IMR-90 (cell line): Measurements from ENCODE around the gene SLTM. TPM values are rescaled to one million over a fixed set of nuclear protein-coding genes. Genes with fewer than 3 reads are reported as not detected.

Source experiments
- ATAC-seq: fragments of 200-7000 bp; cut with Tn5 transposase; 2 replicates; pipeline ENCODE4 v1.9.1; 2020; ENCODE audit warnings: low read depth, mild to moderate bottlenecking, moderate library complexity
- BruUV-seq: library from RNA; stranded (reverse); fragments of 400-500 nt; replicated peaks from 2 replicates; lab custom pipeline; 2021; lab: Mats Ljungman, UMichigan
- CTCF ChIA-PET: fragments of 300-600 bp; formaldehyde crosslinking; extraction: SDS; loops from one replicate; lab custom pipeline; 2021; ENCODE audit warnings: antibody characterized with exemption; lab: Yijun Ruan, JAX
- POLR2A ChIA-PET: fragments of 300-600 bp; sonication (Branson Sonifier 250); formaldehyde crosslinking; loops from one replicate; lab custom pipeline; 2022; ENCODE audit warnings: antibody characterized with exemption; ENCODE audit not compliant: unreplicated experiment; lab: Charles Lee
- DNase-seq: peaks from one replicate; pipeline ENCODE4 v3.0.0; 2013
- H2AFZ ChIP-seq: replicated peaks from 2 replicates; pipeline ENCODE3; 2013; ENCODE audit warnings: low read length, mild to moderate bottlenecking; ENCODE audit not compliant: poor library complexity
- H2AK5ac ChIP-seq: 2 replicates; pipeline ENCODE4 v1.6.1; 2013; ENCODE audit warnings: low read depth, low read length, inconsistent platforms
- H2AK9ac ChIP-seq: replicated peaks from 2 replicates; pipeline ENCODE3; 2013; ENCODE audit warnings: mild to moderate bottlenecking, low read depth, low read length, moderate library complexity; ENCODE audit not compliant: poor library complexity
- H2BK120ac ChIP-seq: 2 replicates; pipeline ENCODE4 v1.6.1; 2013; ENCODE audit warnings: low read depth, low read length, inconsistent platforms
- H2BK15ac ChIP-seq: 3 replicates; pipeline ENCODE4 v1.6.1; 2013; ENCODE audit warnings: low read depth, low read length, inconsistent platforms
- H2BK20ac ChIP-seq: 2 replicates; pipeline ENCODE4 v1.6.1; 2013; ENCODE audit warnings: low read depth, mild to moderate bottlenecking, inconsistent platforms, low read length, moderate library complexity
- H2BK5ac ChIP-seq: 2 replicates; pipeline ENCODE4 v1.6.1; 2013; ENCODE audit warnings: mild to moderate bottlenecking, low read depth, low read length, inconsistent platforms; ENCODE audit not compliant: poor library complexity, severe bottlenecking
- H3K14ac ChIP-seq: replicated peaks from 2 replicates; pipeline ENCODE4 v1.6.1; 2013; ENCODE audit warnings: low read depth, low read length, inconsistent platforms
- H3K18ac ChIP-seq: 2 replicates; pipeline ENCODE4 v1.6.1; 2013; ENCODE audit warnings: low read depth, low read length, control low read depth
- H3K23ac ChIP-seq: 2 replicates; pipeline ENCODE4 v1.6.1; 2013; ENCODE audit warnings: low read depth, low read length, inconsistent platforms
- H3K27ac ChIP-seq: 2 replicates; pipeline ENCODE4 v1.5.1; 2013; ENCODE audit warnings: mild to moderate bottlenecking, control low read depth, low read length; ENCODE audit not compliant: insufficient read depth
- H3K27me3 ChIP-seq: 2 replicates; pipeline ENCODE4 v1.6.1; 2013; ENCODE audit warnings: low read length; ENCODE audit not compliant: control insufficient read depth, insufficient read depth
- H3K36me3 ChIP-seq: 2 replicates; pipeline ENCODE4 v1.6.1; 2013; ENCODE audit warnings: low read length, mixed read lengths; ENCODE audit not compliant: control insufficient read depth, insufficient read depth
- H3K4ac ChIP-seq: 2 replicates; pipeline ENCODE4 v1.6.1; 2013; ENCODE audit warnings: low read depth, low read length, inconsistent platforms
- H3K4me1 ChIP-seq: 2 replicates; pipeline ENCODE4 v1.6.1; 2013; ENCODE audit warnings: low read length, mixed read lengths; ENCODE audit not compliant: control insufficient read depth, insufficient read depth
- H3K4me2 ChIP-seq: 2 replicates; pipeline ENCODE4 v1.6.1; 2013; ENCODE audit warnings: low read depth, mild to moderate bottlenecking, control low read depth, low read length, moderate library complexity
- H3K4me3 ChIP-seq: 2 replicates; pipeline ENCODE4 v1.5.1; 2013; ENCODE audit warnings: low read depth, mild to moderate bottlenecking, control low read depth, low read length, moderate library complexity; ENCODE audit not compliant: insufficient read depth
- H3K56ac ChIP-seq: 2 replicates; pipeline ENCODE4 v1.6.1; 2013; ENCODE audit warnings: low read length, inconsistent platforms; ENCODE audit not compliant: insufficient read depth; ENCODE audit errors: extremely low read depth
- H3K79me1 ChIP-seq, 2 experiments: 2 replicates each; pipeline ENCODE4 v1.6.1; 2013; ENCODE audit warnings: low read length in 2 of 2, inconsistent platforms in 1 of 2, low read depth in 1 of 2
- H3K9ac ChIP-seq: 2 replicates; pipeline ENCODE4 v1.6.1; 2013; ENCODE audit warnings: low read depth, low read length, control low read depth
- H3K9me1 ChIP-seq: 2 replicates; pipeline ENCODE4 v1.6.1; 2013; ENCODE audit warnings: low read length, inconsistent platforms; ENCODE audit not compliant: insufficient read depth
- H3K9me3 ChIP-seq: 2 replicates; pipeline ENCODE4 v1.6.1; 2013; ENCODE audit warnings: low read length; ENCODE audit not compliant: control insufficient read depth, insufficient read depth
- H4K20me1 ChIP-seq: 2 replicates; pipeline ENCODE4 v1.6.1; 2013; ENCODE audit warnings: low read length, inconsistent platforms; ENCODE audit not compliant: insufficient read depth
- H4K5ac ChIP-seq: 2 replicates; pipeline ENCODE4 v1.6.1; 2013; ENCODE audit warnings: mild to moderate bottlenecking, low read depth, low read length, control low read depth
- H4K8ac ChIP-seq, 2 experiments: 2 replicates each; pipeline ENCODE4 v1.6.1; 2013; ENCODE audit warnings: low read depth in 2 of 2, low read length in 2 of 2, control low read depth in 1 of 2, inconsistent platforms in 1 of 2
- H4K91ac ChIP-seq: 2 replicates; pipeline ENCODE4 v1.6.1; 2013; ENCODE audit warnings: low read depth, low read length, inconsistent platforms; ENCODE audit not compliant: insufficient read depth
- BHLHE40 ChIP-seq: fragments of 150-350 bp; IDR thresholded peaks from 2 replicates; pipeline ENCODE4 v1.6.1; 2016; ENCODE audit warnings: mild to moderate bottlenecking, low read depth, low read length
- CEBPB ChIP-seq: IDR thresholded peaks from 2 replicates; pipeline ENCODE4 v1.6.1; 2012; ENCODE audit warnings: low read depth, low read length, improper control_type of control experiment
- CHD1 ChIP-seq: IDR thresholded peaks from 2 replicates; pipeline ENCODE4 v1.6.1; 2012; ENCODE audit warnings: low read depth, low read length, improper control_type of control experiment
- CTCF ChIP-seq: conservative IDR thresholded peaks from 2 replicates; pipeline ENCODE4 v1.5.1; 2012; ENCODE audit warnings: mild to moderate bottlenecking, low read depth, low read length, improper control_type of control experiment
- ELK1 ChIP-seq: fragments of 150-350 bp; IDR thresholded peaks from 2 replicates; pipeline ENCODE4 v1.6.1; 2016; ENCODE audit warnings: low read depth, mild to moderate bottlenecking, low read length, moderate library complexity, borderline replicate concordance
- FOS ChIP-seq: fragments of 150-350 bp; IDR thresholded peaks from 2 replicates; pipeline ENCODE4 v1.6.1; 2016; ENCODE audit warnings: low read depth, low read length
- MAFK ChIP-seq: IDR thresholded peaks from 2 replicates; pipeline ENCODE4 v1.6.1; 2012; ENCODE audit warnings: low read depth, low read length, improper control_type of control experiment
- MAZ ChIP-seq: IDR thresholded peaks from 2 replicates; pipeline ENCODE4 v1.6.1; 2012; ENCODE audit warnings: low read depth, mild to moderate bottlenecking, low read length, improper control_type of control experiment, moderate library complexity, borderline replicate concordance
- NFE2L2 ChIP-seq: fragments of 150-350 bp; IDR thresholded peaks from 2 replicates; pipeline ENCODE4 v1.6.1; 2016; ENCODE audit warnings: low read depth, mild to moderate bottlenecking, low read length
- POLR2A ChIP-seq: IDR thresholded peaks from 2 replicates; pipeline ENCODE4 v1.6.1; 2012; ENCODE audit warnings: mild to moderate bottlenecking, low read depth, low read length
- RAD21 ChIP-seq: IDR thresholded peaks from 2 replicates; pipeline ENCODE4 v1.6.1; 2012; ENCODE audit warnings: low read length, improper control_type of control experiment
- RCOR1 ChIP-seq: IDR thresholded peaks from 2 replicates; pipeline ENCODE4 v1.6.1; 2012; ENCODE audit warnings: mild to moderate bottlenecking, low read length, improper control_type of control experiment; ENCODE audit not compliant: insufficient replicate concordance
- RFX5 ChIP-seq: IDR thresholded peaks from 2 replicates; pipeline ENCODE4 v1.8.0; 2012; ENCODE audit warnings: low read depth, mild to moderate bottlenecking, low read length, moderate library complexity
- SMC3 ChIP-seq: fragments of 150-350 bp; IDR thresholded peaks from 2 replicates; pipeline ENCODE4 v1.6.1; 2016; ENCODE audit warnings: low read depth, mild to moderate bottlenecking, antibody characterized with exemption, low read length, moderate library complexity
- USF2 ChIP-seq: fragments of 150-350 bp; IDR thresholded peaks from 2 replicates; pipeline ENCODE4 v1.6.1; 2017; ENCODE audit warnings: mild to moderate bottlenecking, antibody characterized with exemption, low read length, low read depth
- WGBS, 2 experiments: methylation state at CpG; one replicate each; pipeline versions ENCODE4 v1.1.5 to v1.1.7; 2013; ENCODE audit warnings: missing lambda C conversion rate in 2 of 2; ENCODE audit not compliant: insufficient read length in 1 of 2; ENCODE audit errors: extremely low coverage in 2 of 2; 5-methylcytosine and 5-hydroxymethylcytosine counted together
- dilution Hi-C: fragments of 300-500 bp; cut with HindIII; formaldehyde crosslinking; loops from one replicate; pipeline ENCODE4 v1.14.3; 2018; ENCODE audit warnings: low sequenced_read_pairs; ENCODE audit not compliant: unreplicated experiment
- in situ Hi-C: fragments of 300-500 bp; cut with MboI; formaldehyde crosslinking; loops from 3 replicates; pipeline ENCODE4 v1.14.3; 2019; ENCODE audit warnings: low sequenced_read_pairs, inconsistent platforms, mixed read lengths
- intact Hi-C: fragments of 100-400 bp; cut with micrococcal nuclease; formaldehyde crosslinking; loops from 2 replicates; pipeline ENCODE4 v1.10.0; 2022
- polyA plus RNA-seq, 3 experiments: library from polyadenylated mRNA; depleted of rRNA; stranded (reverse); fragments of >200 nt; gene quantifications; 2 replicates each; pipeline ENCODE4 v1.2.3, GENCODE V29; 2012; ENCODE audit warnings: low replicate concordance in 1 of 3
- total RNA-seq: library from RNA; depleted of rRNA; stranded (reverse); fragments of >200 nt; gene quantifications from 2 replicates; pipeline ENCODE4 v1.2.3, GENCODE V29; 2012

Gene SLTM
- total and polyA plus RNA-seq, 2 of the 4 experiments (the other 2 are of a cell fraction): 36.0 to 57.6 TPM

GRCh38 chr15:58951388-58952007 lies 18.0 kb upstream of the SLTM start:
- Histone ChIP-seq H3K4me2 (no peak overlapping the region), H2AK5ac (no peak overlapping the region), H3K56ac (no peak overlapping the region), H3K9me3 (no peaks in the 10 kb centered on the region), H3K23ac (no peak overlapping the region), H2BK15ac (no peak overlapping the region), H2AFZ (no peak overlapping the region), H2BK20ac (no peak overlapping the region), H4K91ac (no peak overlapping the region), H2BK120ac (no peak overlapping the region), H3K4me1 (peaks cover 3% of the 10 kb centered on the region), H3K79me1 (no peaks in the 10 kb centered on the region), H3K4ac (no peak overlapping the region), H3K27ac (no peak overlapping the region), H3K18ac (no peak overlapping the region), H3K4me3 (no peak overlapping the region), H3K14ac (no peak overlapping the region), H2BK5ac (no peak overlapping the region), H3K36me3 (no peaks in the 10 kb centered on the region), H4K8ac (no peak overlapping the region), H3K9me1 (0 out of 2 replicates have a peak, but pooled peaks cover 3% of the 10 kb centered on the region), H3K9ac (no peak overlapping the region), H4K5ac (no peak overlapping the region), H3K27me3 (no peaks in the 10 kb centered on the region), H2AK9ac (no peak overlapping the region), H4K20me1 (no peaks in the 10 kb centered on the region)
- ChIA-PET POLR2A (no interaction called here), CTCF (no interaction called here)
- peak; percentile 79 for ATAC-seq
- BruUV-seq: no TSS peak
- in situ Hi-C loops: no loop called here
- intact Hi-C loops: no loop called here
- dilution Hi-C loops: no loop called here
- DNase-seq: peak; percentile 84
- no peak for TF ChIP-seq MAZ
- no peak for TF ChIP-seq CEBPB
- TF ChIP-seq SMC3: no peak
- TF ChIP-seq NFE2L2: no peak
- TF ChIP-seq FOS: no peak
- TF ChIP-seq ELK1: no peak
- TF ChIP-seq MAFK: no peak
- TF ChIP-seq BHLHE40: no peak
- no peak for TF ChIP-seq CHD1
- no peak for TF ChIP-seq POLR2A
- TF ChIP-seq RCOR1: no peak
- TF ChIP-seq CTCF: no peak
- TF ChIP-seq RFX5: no peak
- no peak for TF ChIP-seq USF2
- no peak for TF ChIP-seq RAD21
- WGBS, 2 experiments: no CpG with 5 or more reads among the region's 5 CpGs
